Measurements from ENCODE around the gene DNAJC5. TPM values are rescaled to one million over a fixed set of nuclear protein-coding genes. Genes with fewer than 3 reads are reported as not detected.

The DNAJC5 gene
- total RNA-seq, 1 donor from 2014 or later, result 57.9 TPM

DNA sequence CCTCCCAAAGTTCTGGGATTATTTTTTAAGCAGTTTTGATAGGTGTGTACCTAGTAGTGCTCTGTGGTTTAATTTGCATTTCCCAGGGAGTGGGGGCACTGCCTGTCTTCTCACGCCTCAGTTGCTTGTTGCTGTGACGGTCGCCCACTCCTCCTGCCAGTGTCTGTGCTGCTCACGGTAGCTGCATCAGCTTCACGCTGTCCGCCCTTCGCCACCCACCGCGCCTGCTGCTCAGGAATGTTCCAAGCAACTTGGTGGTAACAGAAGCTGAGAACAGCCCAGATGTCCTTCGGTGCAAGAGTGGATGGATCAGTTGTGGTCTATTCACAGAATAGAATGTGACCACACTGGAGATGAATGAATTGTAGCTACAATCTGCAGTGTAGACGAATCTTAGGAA, 22.9 kb downstream of the DNAJC5 start:
- peaks cover 9% of the 10 kb centered on the region for H3K27me3 Mint-ChIP-seq (ENCODE audit: unreplicated experiment)
- DNase-seq, result no peak
- no peaks in the 10 kb centered on the region for H3K36me3 Mint-ChIP-seq (ENCODE audit: unreplicated experiment)
- H3K27ac Mint-ChIP-seq (ENCODE audit: unreplicated experiment), result no peak overlapping the region
- H3K4me1 Mint-ChIP-seq (ENCODE audit: low read depth, unreplicated experiment), result peaks cover 5% of the 10 kb centered on the region
- peaks cover 6% of the 10 kb centered on the region for H3K9me3 Mint-ChIP-seq (ENCODE audit: unreplicated experiment)
- no peak overlapping the region for H3K4me3 Mint-ChIP-seq (ENCODE audit: unreplicated experiment)
- TF ChIP-seq, protein P1, sequence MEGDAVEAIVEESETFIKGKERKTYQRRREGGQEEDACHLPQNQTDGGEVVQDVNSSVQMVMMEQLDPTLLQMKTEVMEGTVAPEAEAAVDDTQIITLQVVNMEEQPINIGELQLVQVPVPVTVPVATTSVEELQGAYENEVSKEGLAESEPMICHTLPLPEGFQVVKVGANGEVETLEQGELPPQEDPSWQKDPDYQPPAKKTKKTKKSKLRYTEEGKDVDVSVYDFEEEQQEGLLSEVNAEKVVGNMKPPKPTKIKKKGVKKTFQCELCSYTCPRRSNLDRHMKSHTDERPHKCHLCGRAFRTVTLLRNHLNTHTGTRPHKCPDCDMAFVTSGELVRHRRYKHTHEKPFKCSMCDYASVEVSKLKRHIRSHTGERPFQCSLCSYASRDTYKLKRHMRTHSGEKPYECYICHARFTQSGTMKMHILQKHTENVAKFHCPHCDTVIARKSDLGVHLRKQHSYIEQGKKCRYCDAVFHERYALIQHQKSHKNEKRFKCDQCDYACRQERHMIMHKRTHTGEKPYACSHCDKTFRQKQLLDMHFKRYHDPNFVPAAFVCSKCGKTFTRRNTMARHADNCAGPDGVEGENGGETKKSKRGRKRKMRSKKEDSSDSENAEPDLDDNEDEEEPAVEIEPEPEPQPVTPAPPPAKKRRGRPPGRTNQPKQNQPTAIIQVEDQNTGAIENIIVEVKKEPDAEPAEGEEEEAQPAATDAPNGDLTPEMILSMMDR (IDR thresholded peaks at IDR 0.05; ENCODE audit: partially characterized antibody, unreplicated experiment), result no peak

DNA sequence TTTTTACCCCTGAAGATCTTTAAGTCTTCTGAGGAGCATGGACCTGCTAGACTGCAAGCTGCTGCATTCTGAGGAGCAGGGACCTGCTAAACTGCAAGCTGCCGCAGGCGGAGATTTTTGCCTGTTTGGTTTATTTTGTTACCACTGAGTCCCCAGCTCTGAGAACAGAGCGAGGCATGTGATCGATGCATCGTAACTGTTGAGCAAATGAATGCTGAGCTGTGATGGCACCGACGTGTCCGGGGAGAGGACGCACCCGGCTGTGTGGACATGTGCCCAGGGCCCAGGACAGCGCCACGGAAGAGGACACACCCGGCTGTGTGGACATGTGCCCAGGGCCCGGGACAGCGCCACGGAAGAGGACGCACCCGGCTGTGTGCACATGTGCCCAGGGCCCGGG, 24.2 kb downstream of the DNAJC5 start:
- DNase-seq, result no peak
- H3K9me3 Mint-ChIP-seq (ENCODE audit: unreplicated experiment), result peaks cover 6% of the 10 kb centered on the region
- peaks cover 6% of the 10 kb centered on the region for H3K27me3 Mint-ChIP-seq (ENCODE audit: unreplicated experiment)
- H3K27ac Mint-ChIP-seq (ENCODE audit: unreplicated experiment), result no peak overlapping the region
- H3K4me3 Mint-ChIP-seq (ENCODE audit: unreplicated experiment), result no peak overlapping the region
- no peaks in the 10 kb centered on the region for H3K4me1 Mint-ChIP-seq (ENCODE audit: low read depth, unreplicated experiment)
- H3K36me3 Mint-ChIP-seq (ENCODE audit: unreplicated experiment), result no peaks in the 10 kb centered on the region
- TF ChIP-seq, protein P1 (IDR thresholded peaks at IDR 0.05; ENCODE audit: partially characterized antibody, unreplicated experiment), result no peak

DNA sequence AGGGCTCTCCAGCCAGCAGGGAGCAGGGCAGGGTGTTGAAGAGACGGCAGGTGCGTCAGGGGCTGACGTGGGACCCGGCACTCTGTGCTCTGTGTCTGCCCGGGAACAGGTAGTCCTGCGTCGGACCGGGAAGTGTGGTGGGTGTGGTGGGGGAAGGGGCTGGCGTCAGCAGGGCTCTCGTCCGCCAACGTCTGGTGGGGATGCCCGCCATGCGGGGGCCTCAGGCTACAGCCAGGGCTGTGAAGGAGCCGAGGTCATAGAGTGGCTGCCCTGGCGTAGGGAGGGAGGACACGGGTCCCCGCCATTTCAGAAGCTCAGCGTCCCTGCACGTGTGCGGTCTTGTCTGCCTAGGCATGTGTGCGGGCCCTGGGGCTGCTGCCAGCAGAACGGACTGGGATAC, 25.3 kb downstream of the DNAJC5 start:
- no peak for DNase-seq
- H3K4me1 Mint-ChIP-seq (ENCODE audit: low read depth, unreplicated experiment), result no peaks in the 10 kb centered on the region
- H3K27ac Mint-ChIP-seq (ENCODE audit: unreplicated experiment), result no peak overlapping the region
- peaks cover 6% of the 10 kb centered on the region for H3K9me3 Mint-ChIP-seq (ENCODE audit: unreplicated experiment)
- no peaks in the 10 kb centered on the region for H3K36me3 Mint-ChIP-seq (ENCODE audit: unreplicated experiment)
- peaks cover 3% of the 10 kb centered on the region for H3K27me3 Mint-ChIP-seq (ENCODE audit: unreplicated experiment)
- TF ChIP-seq, protein P1 (IDR thresholded peaks at IDR 0.05; ENCODE audit: partially characterized antibody, unreplicated experiment), result no peak
- H3K4me3 Mint-ChIP-seq (ENCODE audit: unreplicated experiment), result no peak overlapping the region

DNA sequence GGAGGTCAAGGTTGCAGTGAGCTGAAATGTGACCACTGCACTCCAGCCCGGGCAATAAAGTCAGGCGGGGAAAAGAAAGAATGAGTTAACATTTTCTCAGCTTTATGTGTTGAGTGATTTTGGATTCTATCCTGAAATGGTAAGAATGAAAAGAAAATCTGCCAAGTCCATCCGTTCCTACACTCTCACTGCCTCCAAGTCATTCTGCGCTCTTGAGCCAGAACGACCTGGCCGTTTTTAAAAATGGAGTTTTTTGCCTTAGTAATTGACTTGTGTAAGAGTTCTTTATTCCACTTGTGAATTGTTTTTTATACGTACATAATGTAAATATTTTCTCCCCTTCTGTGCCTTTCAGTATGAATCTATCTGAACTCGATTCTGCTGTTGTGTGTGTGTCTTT, 28.7 kb downstream of the DNAJC5 start:
- Mint-ChIP-seq H3K9me3 (ENCODE audit: unreplicated experiment) (peaks cover 3% of the 10 kb centered on the region), H3K4me1 (ENCODE audit: low read depth, unreplicated experiment) (no peaks in the 10 kb centered on the region), H3K27me3 (ENCODE audit: unreplicated experiment) (no peaks in the 10 kb centered on the region), H3K36me3 (ENCODE audit: unreplicated experiment) (no peaks in the 10 kb centered on the region), H3K4me3 (ENCODE audit: unreplicated experiment) (no peak overlapping the region), H3K27ac (ENCODE audit: unreplicated experiment) (no peak overlapping the region)
- TF ChIP-seq, protein P1 (IDR thresholded peaks at IDR 0.05; ENCODE audit: partially characterized antibody, unreplicated experiment), result no peak
- no peak for DNase-seq

GRCh38 chr20:63924241-63924640, 29.3 kb downstream of the DNAJC5 start:
- H3K4me1 Mint-ChIP-seq (ENCODE audit: low read depth, unreplicated experiment), result no peaks in the 10 kb centered on the region

More at GRCh38 chr20:63924241-63924640, 29.3 kb downstream of the DNAJC5 start:
- no peak for DNase-seq
- H3K9me3 Mint-ChIP-seq (ENCODE audit: unreplicated experiment), result peaks cover 3% of the 10 kb centered on the region
- H3K27ac Mint-ChIP-seq (ENCODE audit: unreplicated experiment), result no peak overlapping the region
- H3K36me3 Mint-ChIP-seq (ENCODE audit: unreplicated experiment), result no peaks in the 10 kb centered on the region
- H3K4me3 Mint-ChIP-seq (ENCODE audit: unreplicated experiment), result no peak overlapping the region
- no peaks in the 10 kb centered on the region for H3K27me3 Mint-ChIP-seq (ENCODE audit: unreplicated experiment)
- TF ChIP-seq, protein P1 (IDR thresholded peaks at IDR 0.05; ENCODE audit: partially characterized antibody, unreplicated experiment), result no peak
